Measurements from ENCODE around the gene CD93. TPM values are rescaled to one million over a fixed set of nuclear protein-coding genes. Genes with fewer than 3 reads are reported as not detected.

The CD93 gene
- polyA plus RNA-seq, 1 donor from 2014 or later = not detected

- H3K4me2 ChIP-seq (ENCODE audit: low read length) = no peak overlapping the region
- H3K79me2 ChIP-seq (replicated peaks; ENCODE audit: insufficient read depth, low read length) = no peaks in the 10 kb centered on the region
- no peaks in the 10 kb centered on the region for H3K36me3 ChIP-seq (ENCODE audit: insufficient read depth, low read length)
- no peaks in the 10 kb centered on the region for H4K20me1 ChIP-seq (ENCODE audit: insufficient read depth)
- no peaks in the 10 kb centered on the region for H3K9me3 ChIP-seq (ENCODE audit: low read length)
- H3K4me3 ChIP-seq (ENCODE audit: low read length) = no peak overlapping the region
- no peak overlapping the region for H3K9ac ChIP-seq (ENCODE audit: low read length)
- TF ChIP-seq REST (IDR thresholded peaks at IDR 0.05; ENCODE audit: borderline replicate concordance) (no peak), EZH2 (IDR thresholded peaks at IDR 0.05; ENCODE audit: borderline replicate concordance, insufficient read depth, low read length, poor library complexity, severe bottlenecking) (no peak), MXI1 (conservative IDR thresholded peaks at IDR 0.05; ENCODE audit: poor library complexity, severe bottlenecking) (no peak)
- H3K27ac ChIP-seq (ENCODE audit: low read length) = no peak overlapping the region
- no peaks in the 10 kb centered on the region for H3K9me2 ChIP-seq (ENCODE audit: insufficient read depth, low read length)
- H3K27me3 ChIP-seq (ENCODE audit: insufficient read depth, low read depth, low read length) = no peaks in the 10 kb centered on the region
- no peak overlapping the region for H2AFZ ChIP-seq (ENCODE audit: low read depth, low read length)
- no peaks in the 10 kb centered on the region for H3F3A ChIP-seq (ENCODE audit: insufficient read depth, low read length, poor library complexity, severe bottlenecking)
These were observed 43.9 kb upstream of the CD93 start for GRCh38 chr20:23129891-23130621.

- H3K9ac ChIP-seq (ENCODE audit: low read length) = no peak overlapping the region
- no peak overlapping the region for H2AFZ ChIP-seq (ENCODE audit: low read depth, low read length)
- no peaks in the 10 kb centered on the region for H3F3A ChIP-seq (ENCODE audit: insufficient read depth, low read length, poor library complexity, severe bottlenecking)
- no peaks in the 10 kb centered on the region for H3K9me3 ChIP-seq (ENCODE audit: low read length)
- no peaks in the 10 kb centered on the region for H3K36me3 ChIP-seq (ENCODE audit: insufficient read depth, low read length)
- no peak for TF ChIP-seq MXI1 (conservative IDR thresholded peaks at IDR 0.05; ENCODE audit: poor library complexity, severe bottlenecking)
- no peak for TF ChIP-seq EZH2 (IDR thresholded peaks at IDR 0.05; ENCODE audit: borderline replicate concordance, insufficient read depth, low read length, poor library complexity, severe bottlenecking)
- no peak for TF ChIP-seq SMC3 (conservative IDR thresholded peaks at IDR 0.05; ENCODE audit: poor library complexity)
- TF ChIP-seq REST (IDR thresholded peaks at IDR 0.05; ENCODE audit: borderline replicate concordance) = no peak
- no peak for TF ChIP-seq CTCF (IDR thresholded peaks at IDR 0.05; ENCODE audit: poor library complexity, severe bottlenecking)
- no peak for TF ChIP-seq TAF1 (IDR thresholded peaks at IDR 0.05; ENCODE audit: low read depth)
- TF ChIP-seq POLR2AphosphoS5 (IDR thresholded peaks at IDR 0.05) = no peak
- TF ChIP-seq EP300 (conservative IDR thresholded peaks at IDR 0.05; ENCODE audit: poor library complexity, severe bottlenecking) = no peak
- H3K27ac ChIP-seq (ENCODE audit: low read length) = no peak overlapping the region
- H3K4me2 ChIP-seq (ENCODE audit: low read length) = no peak overlapping the region
- no peak overlapping the region for H3K4me3 ChIP-seq (ENCODE audit: low read length)
- no peaks in the 10 kb centered on the region for H3K27me3 ChIP-seq (ENCODE audit: insufficient read depth, low read depth, low read length)
- H3K9me2 ChIP-seq (ENCODE audit: insufficient read depth, low read length) = no peaks in the 10 kb centered on the region
- no peaks in the 10 kb centered on the region for H4K20me1 ChIP-seq (ENCODE audit: insufficient read depth)
- H3K79me2 ChIP-seq (replicated peaks; ENCODE audit: insufficient read depth, low read length) = no peaks in the 10 kb centered on the region
These were observed 43.1 kb upstream of the CD93 start for GRCh38 chr20:23129266-23129665.

Data from neural cell (in vitro differentiated cells).